DMS79 (cell line): ENCODE data around the gene UNC13A.
A peak's percentile ranks its signal among the peaks of the same experiment; 100 is the strongest.
"Not testable (repeated sequence)": the region's sequence is repeated elsewhere in the genome, so short reads cannot be mapped to it uniquely, and the experiment has no call there.

Experiments
- DNase-seq: peaks from one replicate; lab custom pipeline; 2025; lab: John Stamatoyannopoulos, UW

UNC13A gene

DNA sequence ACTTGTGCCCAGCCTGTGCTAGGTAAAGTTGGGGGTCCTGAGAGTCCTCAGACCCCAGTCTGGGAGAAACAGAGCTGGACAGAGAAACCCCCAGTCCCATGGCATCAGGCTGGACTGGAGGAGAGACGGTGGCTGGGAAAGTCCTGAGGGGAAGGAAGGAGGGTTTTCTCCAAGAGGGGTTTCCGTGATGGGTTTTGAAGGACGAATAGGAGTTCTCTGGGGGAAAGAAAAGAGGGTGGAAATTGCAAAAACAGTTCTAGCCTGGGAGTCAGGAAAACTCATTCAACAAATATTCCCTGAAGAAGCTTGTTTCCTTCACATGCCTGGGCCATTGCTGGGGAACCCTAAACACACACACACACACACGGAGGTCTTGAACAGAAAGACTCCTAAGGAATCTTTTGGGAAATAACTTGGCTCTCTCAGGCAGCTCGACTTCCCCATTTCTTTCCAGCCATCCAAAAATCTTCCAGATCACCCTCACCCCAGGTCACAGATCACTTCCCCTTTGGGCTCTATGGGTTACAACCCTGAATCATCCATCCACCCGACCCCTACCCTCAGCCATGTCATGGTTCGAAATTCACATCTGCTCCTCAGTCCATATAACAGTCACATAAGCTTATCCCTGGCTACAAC, 85.2 kb downstream of the UNC13A start:
- DNase-seq, result no peak

DNA sequence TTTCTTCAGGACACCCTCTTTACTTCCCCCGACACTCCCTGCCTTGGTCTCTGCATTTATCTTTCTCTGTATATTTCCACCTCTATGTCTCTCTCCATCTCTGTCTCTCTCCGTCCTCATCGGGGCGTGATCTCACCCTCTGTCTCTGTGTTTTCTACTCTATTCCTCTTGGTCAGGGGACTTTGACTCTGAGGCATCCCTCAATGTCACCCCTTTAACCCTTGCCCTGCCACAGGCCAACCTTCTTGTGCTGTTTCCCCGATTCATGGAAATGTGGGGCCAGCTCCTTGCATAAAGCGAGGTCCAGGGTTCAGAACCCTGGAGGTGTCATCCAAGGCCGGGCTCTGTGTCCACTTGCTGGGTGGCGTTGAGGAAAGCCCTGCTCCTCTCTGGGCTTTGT, 85.9 kb downstream of the UNC13A start:
- no peak for DNase-seq

- no peak for DNase-seq
Measured at GRCh38 chr19:17601683-17602082, 86.5 kb downstream of the UNC13A start.

DNA sequence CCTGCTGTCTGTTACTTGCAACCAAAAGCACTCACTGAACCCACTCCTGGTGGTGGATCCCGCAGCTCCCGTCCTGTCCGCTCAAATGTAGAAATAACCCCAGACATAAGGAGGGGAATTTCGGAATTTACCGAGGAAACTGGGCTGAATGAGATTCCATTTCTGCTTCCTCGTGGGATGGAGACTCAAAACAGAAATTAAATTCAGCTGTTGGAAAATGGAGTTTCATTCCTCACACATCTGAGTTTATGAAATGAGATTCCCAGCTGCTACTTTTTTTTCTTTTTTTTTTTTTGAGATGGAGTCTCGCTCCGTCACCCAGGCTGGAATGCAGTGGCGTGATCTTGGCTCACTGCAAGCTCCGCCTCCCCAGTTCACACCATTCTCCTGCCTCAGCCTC, 88.4 kb downstream of the UNC13A start:
- DNase-seq, result no peak

DNA sequence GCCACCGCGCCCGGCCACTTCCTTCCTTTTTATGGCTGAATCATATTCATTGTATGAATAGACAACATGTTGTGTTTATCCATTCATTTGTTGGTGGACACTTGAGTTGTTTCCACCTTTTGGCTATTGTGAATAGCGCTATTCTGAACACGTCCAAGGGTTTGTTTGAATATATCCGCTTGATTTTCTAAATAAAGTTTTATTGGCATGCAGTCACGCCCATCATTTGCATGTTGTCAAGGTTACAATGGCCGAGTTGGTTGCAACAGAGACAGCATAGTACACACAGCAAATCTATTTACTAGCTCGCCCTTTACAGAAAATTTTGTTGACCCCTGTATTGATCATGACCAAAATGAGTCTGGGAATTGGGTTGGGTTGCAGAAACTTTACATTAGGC, 89.2 kb downstream of the UNC13A start:
- DNase-seq, result no peak

- not testable (repeated sequence) for DNase-seq
Measured at GRCh38 chr19:17598063-17598462, 90.1 kb downstream of the UNC13A start.

GRCh38 chr19:17594296-17594695, 93.9 kb downstream of the UNC13A start:
- DNase-seq, result not testable (repeated sequence)

DNA sequence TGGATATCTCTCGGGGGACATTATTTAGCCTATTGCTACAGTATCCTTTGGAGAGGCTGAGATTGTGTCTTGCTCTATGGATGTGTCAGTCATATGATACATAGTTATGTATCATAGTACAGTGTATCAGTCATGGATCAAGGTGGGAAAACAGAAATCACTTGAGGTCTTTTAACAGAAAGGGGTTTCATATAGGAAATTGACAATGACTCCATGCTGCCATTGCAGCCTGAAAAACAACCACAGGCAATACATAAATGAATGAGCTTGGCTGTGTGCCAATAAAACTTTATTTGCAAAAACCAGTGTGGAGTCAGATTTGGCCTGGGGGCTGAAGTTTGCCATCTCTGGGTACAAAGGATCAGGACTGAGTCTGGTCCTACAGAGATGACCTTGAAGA, 97.3 kb downstream of the UNC13A start:
- DNase-seq, result no peak

DNA sequence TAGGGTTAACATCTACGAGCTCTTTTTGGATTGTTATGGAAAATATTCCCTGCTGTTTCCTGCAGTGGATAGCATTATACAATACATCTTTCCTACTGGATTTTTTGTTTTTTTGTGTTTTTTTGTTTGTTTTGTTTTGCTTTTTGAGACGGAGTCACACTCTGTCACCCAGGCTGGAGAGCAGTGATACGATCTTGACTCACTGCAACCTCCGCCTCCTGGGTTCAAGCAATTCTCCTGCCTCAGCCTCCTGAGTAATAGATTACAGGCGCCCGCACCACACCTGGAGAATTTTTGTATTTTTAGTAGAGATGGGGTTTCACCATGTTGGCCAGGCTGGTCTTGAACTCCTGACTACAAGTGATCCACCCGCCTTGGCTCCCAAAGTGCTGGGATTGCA, 102.8 kb downstream of the UNC13A start:
- DNase-seq, result not testable (repeated sequence)

GRCh38 chr19:17584132-17584531, 104.0 kb downstream of the UNC13A start:
- DNase-seq, result peak; percentile 6

DNA sequence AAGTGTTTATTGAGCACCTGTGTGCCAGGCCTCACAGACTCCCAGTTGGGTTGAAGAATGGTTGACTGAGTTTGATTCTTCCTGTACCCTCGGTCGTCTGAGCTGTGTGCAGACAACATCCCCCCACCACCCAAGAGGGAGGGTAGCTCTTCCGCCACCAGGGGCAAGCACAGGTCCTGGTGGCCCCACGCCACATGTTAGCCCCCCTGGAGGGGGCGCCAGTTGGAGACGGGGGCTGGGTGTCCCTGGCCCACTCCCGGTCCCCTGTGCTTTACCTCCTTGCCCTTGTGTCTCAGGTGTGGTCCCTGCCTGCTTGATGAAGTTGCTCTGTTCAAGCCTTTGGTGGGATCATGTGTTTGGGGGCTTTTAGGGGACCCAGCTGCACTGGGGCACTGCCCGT, 105.5 kb downstream of the UNC13A start:
- no peak for DNase-seq

DNA sequence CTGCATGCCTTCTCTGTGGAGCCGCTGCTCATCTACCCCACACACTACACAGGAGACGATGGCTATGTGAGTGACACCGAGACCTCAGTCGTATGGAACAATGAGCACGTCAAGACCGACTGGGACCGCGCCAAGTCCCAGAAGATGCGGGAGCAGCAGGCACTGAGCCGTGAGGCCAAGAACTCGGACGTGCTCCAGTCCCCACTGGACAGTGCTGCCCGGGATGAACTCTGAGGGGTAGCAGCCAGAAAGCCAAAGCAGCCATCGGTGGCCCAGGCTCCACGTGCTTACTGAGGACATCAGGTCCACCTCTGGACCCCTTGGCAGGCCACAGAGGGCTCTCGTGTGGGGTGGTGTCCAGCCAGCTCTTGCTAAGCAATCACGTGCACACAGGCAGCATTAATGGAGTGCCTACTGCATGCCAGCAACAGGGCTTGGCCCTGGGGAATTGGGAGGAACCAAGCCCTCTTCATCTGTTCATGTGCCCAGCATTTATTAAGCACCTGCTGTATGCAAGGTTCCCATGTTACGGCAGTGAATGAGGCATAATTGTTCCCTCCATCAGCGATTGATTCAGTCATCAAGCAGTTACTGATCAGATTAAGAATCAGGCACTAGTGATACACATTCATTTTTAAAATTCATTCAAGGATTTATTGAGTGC, 106.8 kb downstream of the UNC13A start:
- no peak for DNase-seq

- no peak for DNase-seq
Measured at GRCh38 chr19:17580470-17581144, 107.5 kb downstream of the UNC13A start.

GRCh38 chr19:17579661-17580244, 108.4 kb downstream of the UNC13A start:
- no peak for DNase-seq

GRCh38 chr19:17577457-17578097, 110.6 kb downstream of the UNC13A start:
- DNase-seq, result no peak

GRCh38 chr19:17576758-17577456, 111.2 kb downstream of the UNC13A start:
- no peak for DNase-seq

- no peak for DNase-seq
Measured at GRCh38 chr19:17575871-17576757, 112.0 kb downstream of the UNC13A start.

DNA sequence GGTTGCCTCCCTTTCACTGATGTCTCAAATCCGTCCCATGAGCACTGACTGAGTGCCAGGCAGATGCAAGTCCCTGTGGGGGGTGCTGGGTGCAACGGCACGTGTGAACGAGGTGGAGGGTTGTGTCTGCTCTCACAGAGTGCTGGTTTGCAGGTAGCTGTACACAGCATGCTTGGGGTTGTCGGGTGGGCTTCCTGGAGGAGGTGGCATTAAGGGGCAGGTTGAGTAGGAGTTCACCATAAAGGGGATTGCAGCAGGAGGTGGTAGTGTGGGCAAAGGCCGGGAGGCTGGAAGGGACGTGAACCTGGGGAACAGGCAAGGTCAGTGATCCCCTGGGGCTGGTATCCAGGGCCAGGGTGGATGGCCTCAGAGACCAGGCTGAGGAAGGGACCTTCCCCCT, 115.5 kb downstream of the UNC13A start:
- no peak for DNase-seq

DNA sequence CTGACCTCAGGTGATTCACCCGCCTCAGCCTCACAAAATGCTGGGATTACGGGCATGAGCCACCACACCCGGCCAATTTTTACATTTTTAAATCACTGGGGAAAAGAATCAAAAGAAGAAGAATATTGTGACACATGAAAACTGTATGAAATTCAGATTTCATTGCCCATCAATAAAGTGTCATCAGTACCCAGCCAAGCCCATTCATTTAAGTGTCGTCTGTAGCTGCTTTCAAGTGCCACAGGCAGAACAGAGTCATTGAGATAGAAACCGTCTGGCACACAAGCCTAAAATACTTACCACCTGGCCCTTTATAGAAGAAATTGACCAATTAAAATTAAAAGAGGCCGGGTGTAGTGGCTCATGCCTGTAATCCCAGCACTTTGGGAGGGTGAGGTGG, 117.4 kb downstream of the UNC13A start:
- peak; percentile 33 for DNase-seq

DNA sequence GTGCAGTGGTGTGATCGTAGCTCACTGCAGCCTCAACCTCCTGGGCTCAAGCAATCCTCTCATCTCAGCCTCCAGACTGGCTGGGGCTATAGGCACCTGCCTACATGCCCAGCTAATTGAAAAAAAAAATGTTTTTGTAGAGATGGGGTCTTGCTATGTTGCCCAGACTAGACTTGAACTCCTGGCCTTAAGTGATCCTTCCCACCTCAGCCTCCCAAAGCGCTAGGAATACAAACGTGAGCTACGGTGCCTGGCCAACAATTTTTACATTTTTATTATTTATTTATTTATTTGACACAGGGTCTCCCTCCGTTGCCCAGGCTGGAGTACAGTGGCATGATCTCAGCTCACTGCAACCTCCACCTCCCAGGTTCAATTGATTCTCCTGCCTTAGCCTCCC, 117.9 kb downstream of the UNC13A start:
- DNase-seq, result not testable (repeated sequence)

DNA sequence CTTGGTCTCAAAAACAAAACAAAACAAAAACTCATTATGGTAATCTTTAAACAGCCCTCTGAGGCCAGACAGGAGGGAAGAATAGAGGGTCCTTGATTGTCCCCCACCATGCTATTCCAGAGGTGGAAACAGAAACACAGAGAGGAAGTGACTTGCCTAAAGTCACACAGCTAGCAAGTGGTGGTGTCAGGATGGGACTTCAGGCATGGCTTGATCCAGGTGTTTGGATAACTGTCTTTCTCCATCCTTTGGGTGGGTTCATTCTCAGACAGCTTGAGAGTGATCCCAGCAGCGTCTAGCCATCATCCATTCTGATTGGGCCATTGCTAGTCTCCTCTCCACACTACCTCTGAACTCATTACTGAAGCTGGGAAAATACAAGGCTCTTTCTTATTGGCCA, 120.2 kb downstream of the UNC13A start:
- no peak for DNase-seq
